Esophagus squamous epithelium (tissue), 5 donors: ENCODE data around the gene DNAJB7. TPM values are rescaled to one million over a fixed set of nuclear protein-coding genes. Genes with fewer than 3 reads are reported as not detected.
"Not testable (repeated sequence)": the region's sequence is repeated elsewhere in the genome, so short reads cannot be mapped to it uniquely, and the experiment has no call there.

Source experiments
- DNase-seq: peaks from one replicate; lab custom pipeline; 2025; lab: John Stamatoyannopoulos, UW
- H3K27ac ChIP-seq, 4 donors: fragments of 200-600 bp; sonication (generic); one replicate each; pipeline ENCODE4 v1.5.1; 2016 to 2019; ENCODE audit warnings: mild to moderate bottlenecking in 1 of 4
- H3K27me3 ChIP-seq, 4 donors: fragments of 200-600 bp; sonication (generic); 1 replicate in 3 of 4; 2 replicates in 1 of 4; pipeline versions ENCODE4 v1.5.1 to v1.6.0; 2017 to 2021; ENCODE audit warnings: antibody characterized with exemption in 1 of 4
- H3K36me3 ChIP-seq, 3 donors: fragments of 200-600 bp; sonication (generic); one replicate each; pipeline ENCODE4 v1.5.1; 2016 to 2019
- H3K4me1 ChIP-seq, 3 donors: fragments of 200-600 bp; sonication (generic); one replicate each; pipeline ENCODE4 v1.5.1; 2017 to 2019
- H3K4me3 ChIP-seq, 4 donors: fragments of 200-600 bp; sonication (generic); 1 replicate in 3 of 4; 2 replicates in 1 of 4; pipeline ENCODE4 v1.5.1; 2016 to 2019; ENCODE audit warnings: mild to moderate bottlenecking in 2 of 4, moderate library complexity in 1 of 4
- H3K9me3 ChIP-seq, 3 donors: fragments of 200-600 bp; sonication (generic); one replicate each; pipeline ENCODE4 v1.5.1; 2016 to 2019
- POLR2A ChIP-seq, 4 donors: fragments of 450-650 bp; IDR thresholded peaks; one replicate each; pipeline ENCODE4 v1.6.1; 2017; ENCODE audit warnings: antibody characterized with exemption in 4 of 4, mild to moderate bottlenecking in 4 of 4, moderate library complexity in 3 of 4
- WGBS, 2 donors: methylation state at CpG; one replicate each; pipeline ENCODE4 v1.1.5; 2018; 5-methylcytosine and 5-hydroxymethylcytosine counted together
- intact Hi-C: fragments of 100-400 bp; cut with DNase I; formaldehyde crosslinking; loops from one replicate; pipeline ENCODE4 v1.15.0; 2022
- total RNA-seq, 4 donors: library from RNA; depleted of rRNA; stranded (reverse); fragments of >200 nt; gene quantifications; one replicate each; pipeline ENCODE4 v1.1.0, GENCODE V29; 2016
- TF ChIP-seq, protein P1 (sequence below), 6 experiments: fragments of 450-650 bp in 4 of 6; fragments of 200-600 bp in 2 of 6; sonication (generic) in 2 of 6; IDR thresholded peaks; one replicate each; pipeline ENCODE4 v1.5.1; 2016 to 2019; ENCODE audit warnings: antibody characterized with exemption in 6 of 6, mild to moderate bottlenecking in 4 of 6, moderate library complexity in 4 of 6
- donor health status: DM: yes; HTN: yes; CAD: no.

DNAJB7 gene
- total RNA-seq, 4 donors from 2014 or later = not detected

DNA sequence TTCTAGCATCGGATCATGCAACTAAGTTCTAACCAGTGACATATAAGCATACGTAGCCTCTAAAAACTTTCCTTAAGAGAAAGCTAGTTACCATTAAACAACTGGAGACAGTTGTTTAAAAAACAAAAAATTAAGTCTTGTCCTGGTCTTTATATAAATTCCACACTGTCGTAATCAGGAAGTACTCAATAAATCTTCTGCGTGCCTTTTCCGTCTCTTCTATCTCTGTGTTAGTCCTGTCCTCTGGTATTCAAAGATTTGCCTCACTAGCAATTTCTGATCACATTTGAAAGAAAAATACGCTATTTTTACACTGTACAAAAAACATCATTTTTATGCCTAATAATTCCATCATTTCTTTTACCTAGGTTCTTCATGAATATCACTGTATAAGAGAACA lies 32.8 kb downstream of the DNAJB7 start:
- DNase-seq = no peak

DNA sequence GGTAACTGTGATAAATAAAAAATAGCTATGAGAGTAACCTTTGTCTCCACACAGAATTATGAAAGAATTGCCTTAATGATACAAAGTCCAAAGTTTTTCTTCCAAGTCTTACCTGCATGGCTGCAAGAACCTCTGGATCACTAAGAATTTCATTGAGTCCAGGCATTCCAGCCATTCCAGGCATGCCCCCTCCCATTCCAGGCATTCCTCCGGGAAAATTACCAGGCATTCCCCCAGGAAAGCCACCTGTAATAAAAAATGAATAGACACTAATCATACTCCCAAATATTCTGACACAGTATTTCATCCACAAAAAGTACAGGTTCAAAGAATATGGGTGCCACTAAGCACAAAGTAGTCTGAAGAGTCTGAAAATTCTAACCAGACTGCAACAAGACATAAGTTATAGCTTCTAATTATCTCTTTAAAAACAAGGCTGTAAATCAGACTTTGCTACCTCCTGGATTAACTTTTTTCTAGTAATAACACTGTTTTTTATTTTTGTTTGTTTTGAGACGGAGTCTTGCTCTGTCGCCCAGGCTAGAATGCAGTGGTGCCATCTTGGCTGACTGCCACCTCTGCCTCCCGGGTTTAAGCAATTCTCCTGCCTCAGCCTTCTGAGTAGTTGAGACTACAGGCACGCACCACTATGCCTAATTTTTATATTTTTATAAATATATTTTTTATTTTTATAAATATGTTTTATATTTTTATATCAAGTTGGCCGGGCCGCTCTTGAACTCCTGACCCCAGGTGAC lies 34.8 kb downstream of the DNAJB7 start:
- no peak for DNase-seq
- Histone ChIP-seq H3K4me3 (no peak overlapping the region), H3K9me3 (no peaks in the 10 kb centered on the region), H3K4me1 (no peaks in the 10 kb centered on the region), H3K27ac (no peak overlapping the region), H3K36me3 (peaks cover 0 to 93% (median 30%) of the 10 kb centered on the region in 3 donors), H3K27me3 (no peaks in the 10 kb centered on the region)
- WGBS, 2 donors = 78 to 82% methylated on average over 7 of the region's 7 CpGs
- intact Hi-C loops = no loop called here
- no peak for TF ChIP-seq POLR2A (IDR thresholded peaks at IDR 0.05)
- TF ChIP-seq, protein P1, sequence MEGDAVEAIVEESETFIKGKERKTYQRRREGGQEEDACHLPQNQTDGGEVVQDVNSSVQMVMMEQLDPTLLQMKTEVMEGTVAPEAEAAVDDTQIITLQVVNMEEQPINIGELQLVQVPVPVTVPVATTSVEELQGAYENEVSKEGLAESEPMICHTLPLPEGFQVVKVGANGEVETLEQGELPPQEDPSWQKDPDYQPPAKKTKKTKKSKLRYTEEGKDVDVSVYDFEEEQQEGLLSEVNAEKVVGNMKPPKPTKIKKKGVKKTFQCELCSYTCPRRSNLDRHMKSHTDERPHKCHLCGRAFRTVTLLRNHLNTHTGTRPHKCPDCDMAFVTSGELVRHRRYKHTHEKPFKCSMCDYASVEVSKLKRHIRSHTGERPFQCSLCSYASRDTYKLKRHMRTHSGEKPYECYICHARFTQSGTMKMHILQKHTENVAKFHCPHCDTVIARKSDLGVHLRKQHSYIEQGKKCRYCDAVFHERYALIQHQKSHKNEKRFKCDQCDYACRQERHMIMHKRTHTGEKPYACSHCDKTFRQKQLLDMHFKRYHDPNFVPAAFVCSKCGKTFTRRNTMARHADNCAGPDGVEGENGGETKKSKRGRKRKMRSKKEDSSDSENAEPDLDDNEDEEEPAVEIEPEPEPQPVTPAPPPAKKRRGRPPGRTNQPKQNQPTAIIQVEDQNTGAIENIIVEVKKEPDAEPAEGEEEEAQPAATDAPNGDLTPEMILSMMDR (IDR thresholded peaks at IDR 0.05) = no peak

More for the DNA sequence above, 32.8 kb downstream of the DNAJB7 start:
- intact Hi-C loops = no loop called here
- Histone ChIP-seq H3K4me3 (no peak overlapping the region), H3K27me3 (no peaks in the 10 kb centered on the region), H3K9me3 (no peaks in the 10 kb centered on the region), H3K4me1 (no peaks in the 10 kb centered on the region), H3K36me3 (peaks cover 0 to 100% (median 28%) of the 10 kb centered on the region in 3 donors), H3K27ac (no peak overlapping the region)
- 79 to 87% methylated on average over 6 of the region's 6 CpGs for WGBS, 2 donors
- TF ChIP-seq, protein P1 (IDR thresholded peaks at IDR 0.05) = no peak
- TF ChIP-seq POLR2A (IDR thresholded peaks at IDR 0.05) = no peak

DNA sequence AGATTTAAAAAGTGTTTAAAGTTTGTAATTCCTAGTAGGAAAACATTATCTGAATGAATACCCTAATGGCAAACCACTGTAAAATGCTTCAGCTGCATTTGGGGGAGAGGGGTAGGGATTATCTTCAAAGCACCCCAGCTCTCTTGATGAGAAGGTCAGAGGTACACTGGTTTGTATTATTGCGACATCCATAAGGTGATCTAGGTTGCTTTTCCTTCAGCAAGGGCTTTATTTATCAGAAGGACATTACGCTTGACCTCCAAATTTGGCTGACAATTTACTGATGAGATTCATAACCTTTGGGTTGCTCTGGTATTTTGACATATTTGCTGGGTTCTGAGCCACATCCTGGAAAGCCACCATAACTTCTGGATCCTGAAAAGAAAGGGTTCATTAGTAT lies 35.6 kb downstream of the DNAJB7 start:
- WGBS, 2 donors = 89 to 100% methylated on average over 1 to 2 of the region's 2 CpGs
- H3K27ac ChIP-seq, H3K9me3 ChIP-seq, intact Hi-C loops, H3K4me1 ChIP-seq, H3K27me3 ChIP-seq, DNase-seq, H3K4me3 ChIP-seq: not testable (repeated sequence)
- H3K36me3 ChIP-seq = peaks cover 0 to 84% (median 22%) of the 10 kb centered on the region in 3 donors

DNA sequence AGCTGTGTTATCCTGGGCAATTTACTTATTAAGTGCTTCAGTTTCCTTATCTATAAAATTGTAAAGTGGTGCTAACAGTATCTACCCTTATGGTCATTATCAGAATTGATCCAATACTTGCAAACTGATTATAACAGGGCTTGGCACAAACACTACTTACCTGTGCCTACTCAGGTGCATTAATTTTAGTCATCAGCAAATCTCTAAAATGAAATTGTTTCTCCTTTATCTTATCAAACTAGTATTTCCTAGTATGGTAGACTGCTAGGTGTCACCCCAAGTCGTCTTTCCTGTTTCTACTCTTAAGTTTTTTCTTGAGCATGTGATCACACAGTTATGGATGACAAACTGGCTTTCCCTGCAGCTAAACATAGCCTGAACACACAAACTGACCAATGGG lies 38.5 kb downstream of the DNAJB7 start:
- no peak overlapping the region for H3K4me3 ChIP-seq
- no peak for DNase-seq
- no peaks in the 10 kb centered on the region for H3K27me3 ChIP-seq
- no peak overlapping the region for H3K27ac ChIP-seq
- WGBS, 2 donors = 39 to 69% methylated on average over 1 of the region's 1 CpG
- no peaks in the 10 kb centered on the region for H3K9me3 ChIP-seq
- H3K36me3 ChIP-seq = peaks cover 0 to 56% (median 15%) of the 10 kb centered on the region in 3 donors
- H3K4me1 ChIP-seq = peaks cover 2 to 13% (median 4%) of the 10 kb centered on the region in 3 donors
- TF ChIP-seq POLR2A (IDR thresholded peaks at IDR 0.05) = no peak
- TF ChIP-seq, protein P1 (IDR thresholded peaks at IDR 0.05) = no peak
- intact Hi-C loops = no loop called here

DNA sequence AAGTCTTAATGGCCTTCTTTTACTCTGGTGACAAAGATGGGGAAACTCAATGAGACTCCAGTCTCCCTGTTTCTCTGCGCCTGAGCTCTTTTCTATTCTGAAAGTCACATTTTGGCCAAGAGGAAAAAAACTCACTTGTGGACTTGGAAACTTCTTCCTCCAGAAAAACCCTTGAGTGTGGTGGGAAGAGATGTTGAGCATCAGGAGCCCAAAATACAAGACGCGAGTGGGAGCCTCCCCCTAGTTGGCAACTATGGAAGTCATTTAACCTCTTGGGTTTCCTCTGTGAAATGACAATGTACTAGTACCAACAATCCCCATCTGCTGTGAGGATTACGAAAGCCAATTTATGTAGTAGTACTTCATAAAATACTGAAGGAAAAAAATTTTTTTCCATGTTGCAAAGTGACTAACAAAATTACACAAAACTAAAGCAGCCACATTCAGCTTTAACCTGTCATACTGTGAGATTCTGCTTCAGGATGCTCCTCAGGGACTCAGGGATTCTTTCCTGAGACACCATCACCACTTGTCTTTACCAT lies 42.2 kb downstream of the DNAJB7 start:
- intact Hi-C loops = no loop called here
- Histone ChIP-seq H3K27me3 (no peaks in the 10 kb centered on the region), H3K27ac (peak overlapping the region; percentile 85 to 90 (median 86)), H3K4me3 (peak overlapping the region; percentile 75 to 97 (median 86)), H3K9me3 (no peaks in the 10 kb centered on the region), H3K36me3 (peaks cover 0 to 24% (median 6%) of the 10 kb centered on the region in 3 donors), H3K4me1 (peaks cover 10 to 32% (median 18%) of the 10 kb centered on the region in 3 donors)
- TF ChIP-seq POLR2A (IDR thresholded peaks at IDR 0.05) = no peak
- TF ChIP-seq, protein P1 (IDR thresholded peaks at IDR 0.05) = peak in 1 of 6 experiments; percentile 9
- 0 to 2% methylated on average over 3 to 4 of the region's 4 CpGs for WGBS, 2 donors
- no peak for DNase-seq
